MCF 10A (cell line): ENCODE results near the gene SLC44A3. TPM values are rescaled to one million over a fixed set of nuclear protein-coding genes. Genes with fewer than 3 reads are reported as not detected.

Experiments
- BruUV-seq: library from RNA; stranded (reverse); fragments of 400-500 nt; replicated peaks from 2 replicates; lab custom pipeline; 2021; lab: Mats Ljungman, UMichigan
- CTCF ChIA-PET: fragments of 300-600 bp; sonication (Branson Sonifier 250); formaldehyde crosslinking; extraction: SDS; loops from one replicate; lab custom pipeline; 2021; ENCODE audit warnings: antibody characterized with exemption, inconsistent platforms; lab: Yijun Ruan, JAX
- POLR2A ChIA-PET: fragments of 300-600, 350-650 bp; sonication (Branson Sonifier 250); formaldehyde crosslinking; extraction: SDS; loops from one replicate; lab custom pipeline; 2020; ENCODE audit warnings: antibody characterized with exemption, inconsistent platforms; lab: Yijun Ruan, JAX
- DNase-seq: peaks from one replicate; pipeline ENCODE4 v3.0.0-alpha.2; 2018; ENCODE audit not compliant: unreplicated experiment
- H3K27ac Mint-ChIP-seq: one replicate; pipeline ENCODE4 v1.8.0; 2022; ENCODE audit warnings: mild to moderate bottlenecking, low read depth, mixed read lengths; ENCODE audit not compliant: unreplicated experiment
- H3K27me3 Mint-ChIP-seq: one replicate; pipeline ENCODE4 v1.8.0; 2022; ENCODE audit warnings: mixed read lengths; ENCODE audit not compliant: insufficient read depth, unreplicated experiment
- H3K36me3 Mint-ChIP-seq: one replicate; pipeline ENCODE4 v1.8.0; 2022; ENCODE audit warnings: mild to moderate bottlenecking, moderate library complexity, mixed read lengths; ENCODE audit not compliant: insufficient read depth, unreplicated experiment
- H3K4me1 Mint-ChIP-seq: one replicate; pipeline ENCODE4 v1.8.0; 2022; ENCODE audit warnings: mixed read lengths; ENCODE audit not compliant: insufficient read depth, unreplicated experiment
- H3K4me3 Mint-ChIP-seq: one replicate; pipeline ENCODE4 v1.8.0; 2022; ENCODE audit warnings: mild to moderate bottlenecking, moderate library complexity, mixed read lengths; ENCODE audit not compliant: unreplicated experiment
- H3K9me3 Mint-ChIP-seq: one replicate; pipeline ENCODE4 v1.8.0; 2022; ENCODE audit warnings: mixed read lengths; ENCODE audit not compliant: unreplicated experiment
- intact Hi-C: fragments of 100-400 bp; cut with micrococcal nuclease; formaldehyde crosslinking; loops from 2 replicates; pipeline ENCODE4 v1.14.1; 2022
- total RNA-seq: library from RNA; stranded (reverse); gene quantifications from 2 replicates; pipeline ENCODE4 v1.2.3, GENCODE V29; 2022
- TF ChIP-seq, protein P1 (sequence below): fragments of 200-600 bp; IDR thresholded peaks from one replicate; pipeline ENCODE4 v1.8.0; 2022; ENCODE audit warnings: antibody characterized with exemption, mild to moderate bottlenecking; ENCODE audit not compliant: unreplicated experiment

SLC44A3 gene
- total RNA-seq, 1 experiment from 2014 or later, result 2.8 TPM

DNA sequence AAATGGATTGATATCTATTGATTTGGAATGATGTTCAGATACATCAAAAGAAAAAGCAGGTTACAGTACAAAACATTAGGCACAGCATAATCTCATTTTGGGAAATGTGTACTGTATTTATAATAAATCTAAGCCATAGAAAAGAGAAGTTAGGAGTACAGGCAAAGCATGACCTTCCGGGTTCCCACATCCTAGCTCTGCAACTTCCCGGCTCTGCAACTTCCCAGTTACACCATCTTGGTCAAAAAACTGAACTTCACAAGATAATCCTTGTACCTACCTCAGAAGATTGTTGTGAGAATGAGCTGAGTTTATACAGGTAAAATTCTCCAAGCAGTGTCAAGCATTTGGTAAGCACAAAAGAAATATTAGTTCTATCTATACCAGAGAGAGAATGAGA, 21.7 kb upstream of the SLC44A3 start:
- no peak for DNase-seq
- CTCF ChIA-PET, result interaction anchor here (0.6 to 0.7 kb wide), 2 partner anchors 155 to 835 kb away, joined by 3 to 5 read pairs; no protein-coding TSS in a partner anchor
- TF ChIP-seq, protein P1, sequence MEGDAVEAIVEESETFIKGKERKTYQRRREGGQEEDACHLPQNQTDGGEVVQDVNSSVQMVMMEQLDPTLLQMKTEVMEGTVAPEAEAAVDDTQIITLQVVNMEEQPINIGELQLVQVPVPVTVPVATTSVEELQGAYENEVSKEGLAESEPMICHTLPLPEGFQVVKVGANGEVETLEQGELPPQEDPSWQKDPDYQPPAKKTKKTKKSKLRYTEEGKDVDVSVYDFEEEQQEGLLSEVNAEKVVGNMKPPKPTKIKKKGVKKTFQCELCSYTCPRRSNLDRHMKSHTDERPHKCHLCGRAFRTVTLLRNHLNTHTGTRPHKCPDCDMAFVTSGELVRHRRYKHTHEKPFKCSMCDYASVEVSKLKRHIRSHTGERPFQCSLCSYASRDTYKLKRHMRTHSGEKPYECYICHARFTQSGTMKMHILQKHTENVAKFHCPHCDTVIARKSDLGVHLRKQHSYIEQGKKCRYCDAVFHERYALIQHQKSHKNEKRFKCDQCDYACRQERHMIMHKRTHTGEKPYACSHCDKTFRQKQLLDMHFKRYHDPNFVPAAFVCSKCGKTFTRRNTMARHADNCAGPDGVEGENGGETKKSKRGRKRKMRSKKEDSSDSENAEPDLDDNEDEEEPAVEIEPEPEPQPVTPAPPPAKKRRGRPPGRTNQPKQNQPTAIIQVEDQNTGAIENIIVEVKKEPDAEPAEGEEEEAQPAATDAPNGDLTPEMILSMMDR, result no peak
- no TSS peak for BruUV-seq
- POLR2A ChIA-PET, result no interaction called here
- Mint-ChIP-seq H3K27me3 (no peaks in the 10 kb centered on the region), H3K27ac (no peak overlapping the region), H3K9me3 (no peaks in the 10 kb centered on the region), H3K4me1 (peaks cover 20% of the 10 kb centered on the region), H3K36me3 (no peaks in the 10 kb centered on the region), H3K4me3 (no peak overlapping the region)
- intact Hi-C loops, result no loop called here

DNA sequence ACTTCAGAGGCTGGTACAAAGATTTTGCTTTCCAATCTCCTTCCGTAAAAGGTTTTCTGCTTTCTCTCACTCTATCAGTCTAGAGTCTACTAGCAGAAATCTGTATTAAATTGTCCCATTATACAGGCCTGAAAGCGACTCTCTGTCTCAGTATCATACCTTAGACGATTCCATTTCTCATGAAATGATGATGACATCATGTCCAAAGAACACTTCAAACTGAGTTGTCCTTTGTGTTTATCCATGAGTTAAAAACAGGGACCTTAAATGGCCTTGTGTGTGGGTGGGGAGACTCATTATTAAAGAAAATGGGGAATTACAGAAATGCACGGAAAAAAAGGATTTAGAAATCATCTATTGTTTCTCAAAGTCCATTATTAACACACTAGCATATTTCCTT, 21.0 kb upstream of the SLC44A3 start:
- Mint-ChIP-seq H3K27ac (no peak overlapping the region), H3K9me3 (no peaks in the 10 kb centered on the region), H3K27me3 (no peaks in the 10 kb centered on the region), H3K36me3 (no peaks in the 10 kb centered on the region), H3K4me3 (no peak overlapping the region), H3K4me1 (peaks cover 18% of the 10 kb centered on the region)
- intact Hi-C loops, result no loop called here
- no TSS peak for BruUV-seq
- DNase-seq, result no peak
- TF ChIP-seq, protein P1, result no peak
- CTCF ChIA-PET, result interaction anchor here (0.6 to 9.5 kb wide), 5 partner anchors 211 to 835 kb away, joined by 3 to 457 read pairs (median 3); no protein-coding TSS in a partner anchor
- POLR2A ChIA-PET, result no interaction called here

GRCh38 chr1:94801919-94802546, 18.1 kb upstream of the SLC44A3 start:
- no TSS peak for BruUV-seq
- Mint-ChIP-seq H3K36me3 (no peaks in the 10 kb centered on the region), H3K4me3 (peak overlapping the region; percentile 50)

GRCh38 chr1:94803106-94803505, 17.1 kb upstream of the SLC44A3 start:
- Mint-ChIP-seq H3K4me3 (no peak overlapping the region), H3K36me3 (no peaks in the 10 kb centered on the region), H3K4me1 (peaks cover 24% of the 10 kb centered on the region), H3K9me3 (no peaks in the 10 kb centered on the region), H3K27ac (no peak overlapping the region), H3K27me3 (no peaks in the 10 kb centered on the region)
- TF ChIP-seq, protein P1, result no peak
- DNase-seq, result no peak
- POLR2A ChIA-PET, result interaction anchor here (1.3 kb wide), 1 partner anchor 276 kb away, joined by 6 read pairs; no protein-coding TSS in a partner anchor
- intact Hi-C loops, result loop anchor here (2.0 to 5.0 kb wide), 5 partner anchors 61 to 466 kb away; no protein-coding TSS in a partner anchor
- CTCF ChIA-PET, result interaction anchor here (0.6 to 9.5 kb wide), 22 partner anchors 9 to 777 kb away, joined by 3 to 457 read pairs (median 4); no protein-coding TSS in a partner anchor
- no TSS peak for BruUV-seq

More at GRCh38 chr1:94801919-94802546, 18.1 kb upstream of the SLC44A3 start:
- Mint-ChIP-seq H3K27me3 (no peaks in the 10 kb centered on the region), H3K27ac (peak overlapping the region; percentile 43), H3K4me1 (peaks cover 24% of the 10 kb centered on the region), H3K9me3 (no peaks in the 10 kb centered on the region)
- TF ChIP-seq, protein P1, result peak; percentile 67
- intact Hi-C loops, result loop anchor here (1.0 to 5.0 kb wide), 8 partner anchors 60 to 465 kb away; no protein-coding TSS in a partner anchor
- ChIA-PET CTCF (interaction anchor here (0.6 to 9.5 kb wide), 31 partner anchors 8 to 776 kb away, joined by 3 to 457 read pairs (median 3); no protein-coding TSS in a partner anchor), POLR2A (interaction anchor here (1.1 to 1.3 kb wide), 2 partner anchors 88 to 275 kb away, joined by 3 to 6 read pairs; no protein-coding TSS in a partner anchor)
- DNase-seq, result peak; percentile 86
